ENCODE data around the gene SCAPER.

Gene SCAPER

DNA sequence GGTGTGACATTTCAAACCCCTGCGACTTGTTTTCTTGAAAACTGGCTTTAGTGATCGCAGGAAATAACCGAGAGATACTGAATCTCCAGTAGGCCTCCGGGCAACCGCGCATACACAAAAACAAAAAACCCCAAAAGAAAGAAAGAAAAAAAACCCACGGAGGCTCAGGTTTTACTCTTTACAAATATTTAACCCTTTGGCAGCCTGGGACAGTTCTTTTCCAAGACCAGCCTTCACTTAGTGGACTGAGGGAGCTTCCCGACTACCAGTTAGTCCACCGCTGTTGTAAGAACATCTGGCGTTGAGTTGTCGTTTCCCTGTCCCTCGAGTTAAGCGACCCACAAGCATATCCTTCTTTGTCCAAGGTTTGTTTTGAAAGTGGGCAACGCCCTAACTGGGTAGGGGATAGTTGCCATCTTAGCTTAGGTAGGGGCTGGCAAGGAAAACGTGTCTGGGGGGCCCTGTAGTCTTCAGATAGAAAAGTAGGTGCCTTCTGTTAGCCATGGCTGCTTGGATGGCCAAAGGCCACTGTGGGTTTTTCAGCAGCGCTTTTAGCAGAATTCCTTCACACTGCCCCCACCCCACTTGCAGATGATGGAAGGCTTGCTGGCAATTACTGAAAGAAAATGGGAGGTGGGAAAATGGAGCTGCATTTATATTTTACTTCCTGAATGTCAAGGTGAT, 561.7 kb downstream of the SCAPER start:
- peak; percentile 46 for DNase-seq
- Histone ChIP-seq H2BK120ac (ENCODE audit: low read depth, low read length) (no peak overlapping the region), H3K23ac (ENCODE audit: low read length) (no peak overlapping the region), H3K4ac (ENCODE audit: low read depth, low read length) (no peak overlapping the region), H3K18ac (ENCODE audit: low read length) (no peak overlapping the region), H3K79me1 (ENCODE audit: low read length) (no peaks in the 10 kb centered on the region), H4K8ac (ENCODE audit: low read depth, low read length) (no peak overlapping the region), H3K9ac (ENCODE audit: low read length) (no peak overlapping the region), H4K5ac (ENCODE audit: low read length) (no peak overlapping the region), H3K79me2 (ENCODE audit: control insufficient read depth, insufficient read depth, low read length) (no peaks in the 10 kb centered on the region), H3K4me3 (ENCODE audit: low read length) (no peak overlapping the region), H3K36me3 (ENCODE audit: control insufficient read depth, insufficient read depth, low read length) (no peaks in the 10 kb centered on the region), H3K4me2 (ENCODE audit: low read length) (peak overlapping the region; percentile 15), H3K4me1 (ENCODE audit: control insufficient read depth, low read depth, low read length) (peaks cover 11% of the 10 kb centered on the region), H2BK5ac (ENCODE audit: low read length) (no peak overlapping the region), H3K27ac (ENCODE audit: low read depth, low read length) (no peak overlapping the region), H2AK5ac (ENCODE audit: low read length) (no peak overlapping the region), H3K27me3 (ENCODE audit: insufficient read depth, low read length, poor library complexity) (peaks cover 61% of the 10 kb centered on the region), H2BK15ac (replicated peaks; ENCODE audit: low read depth) (no peak overlapping the region), H3K56ac (ENCODE audit: low read length) (no peak overlapping the region)
- WGBS (ENCODE audit: extremely low coverage, insufficient coverage, low lambda C conversion rate), result no CpG with 5 or more reads among the region's 16 CpGs

DNA sequence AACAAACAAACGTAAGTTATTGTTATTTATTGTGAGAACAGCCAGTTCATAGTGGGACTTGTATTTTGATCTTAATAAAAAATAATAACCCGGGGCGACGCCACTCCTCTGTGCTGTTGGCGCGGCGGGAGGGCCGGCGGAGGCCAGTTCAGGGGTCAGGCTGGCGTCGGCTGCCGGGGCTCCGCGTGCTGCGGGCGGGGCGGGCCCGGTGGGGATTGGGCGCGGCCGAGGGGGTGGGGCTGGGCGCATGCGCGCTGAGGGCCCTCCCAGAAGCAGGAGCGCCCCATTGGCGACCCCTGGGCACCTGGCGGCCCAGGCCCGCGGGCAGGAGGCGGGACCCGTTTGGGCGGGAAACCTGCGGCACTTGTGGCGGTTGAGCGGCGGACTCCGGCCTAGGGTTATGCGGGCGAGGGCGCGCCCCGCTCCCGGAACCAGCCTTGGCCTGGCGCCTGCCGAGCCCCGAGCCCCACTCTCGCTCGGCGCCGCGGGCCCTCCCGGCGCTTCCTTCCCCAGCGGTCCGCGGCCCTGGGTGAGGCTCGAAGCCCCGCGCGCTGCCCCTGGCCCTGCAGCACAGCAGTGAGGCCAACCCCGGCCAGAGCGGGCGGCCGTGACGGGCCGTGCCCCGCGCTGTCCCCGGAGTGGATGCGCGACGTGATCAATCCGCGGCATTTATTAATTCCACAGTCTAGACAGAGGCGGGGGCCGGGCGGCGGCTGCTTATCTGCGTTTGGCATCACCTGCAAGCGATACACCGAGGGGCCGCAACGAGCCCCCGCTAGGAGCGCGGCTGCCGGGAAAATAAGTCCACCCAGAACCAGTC, 562.5 kb downstream of the SCAPER start:
- Histone ChIP-seq H3K23ac (ENCODE audit: low read length) (no peak overlapping the region), H3K56ac (ENCODE audit: low read length) (no peak overlapping the region), H2BK120ac (ENCODE audit: low read depth, low read length) (no peak overlapping the region), H2BK15ac (replicated peaks; ENCODE audit: low read depth) (no peak overlapping the region), H3K18ac (ENCODE audit: low read length) (no peak overlapping the region), H3K4me3 (ENCODE audit: low read length) (no peak overlapping the region), H3K27me3 (ENCODE audit: insufficient read depth, low read length, poor library complexity) (peaks cover 64% of the 10 kb centered on the region), H3K36me3 (ENCODE audit: control insufficient read depth, insufficient read depth, low read length) (no peaks in the 10 kb centered on the region), H3K27ac (ENCODE audit: low read depth, low read length) (no peak overlapping the region), H4K5ac (ENCODE audit: low read length) (no peak overlapping the region), H2BK5ac (ENCODE audit: low read length) (no peak overlapping the region), H2AK5ac (ENCODE audit: low read length) (no peak overlapping the region), H3K4ac (ENCODE audit: low read depth, low read length) (peak overlapping the region; percentile 9), H3K9ac (ENCODE audit: low read length) (no peak overlapping the region), H3K79me2 (ENCODE audit: control insufficient read depth, insufficient read depth, low read length) (no peaks in the 10 kb centered on the region), H3K4me2 (ENCODE audit: low read length) (no peak overlapping the region), H3K79me1 (ENCODE audit: low read length) (no peaks in the 10 kb centered on the region), H4K8ac (ENCODE audit: low read depth, low read length) (no peak overlapping the region), H3K4me1 (ENCODE audit: control insufficient read depth, low read depth, low read length) (peaks cover 11% of the 10 kb centered on the region)
- WGBS (ENCODE audit: extremely low coverage, insufficient coverage, low lambda C conversion rate), result no CpG with 5 or more reads among the region's 87 CpGs
- peak; percentile 70 for DNase-seq

DNA sequence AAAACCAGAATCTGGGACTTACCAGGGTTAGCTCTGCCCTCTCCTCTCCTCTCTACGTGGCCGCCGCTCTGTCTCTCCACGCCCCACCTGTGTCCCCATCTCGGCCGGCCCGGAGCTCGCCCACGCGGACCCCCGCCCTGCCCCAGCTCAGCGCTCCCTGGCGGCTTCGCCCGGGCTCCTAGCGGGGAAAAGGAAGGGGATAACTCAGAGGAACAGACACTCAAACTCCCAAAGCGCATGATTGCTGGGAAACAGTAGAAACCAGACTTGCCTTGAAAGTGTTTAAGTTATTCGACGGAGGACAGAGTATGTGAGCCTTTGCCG, 563.1 kb downstream of the SCAPER start:
- H3K4ac ChIP-seq (ENCODE audit: low read depth, low read length), result no peak overlapping the region
- no peak overlapping the region for H4K5ac ChIP-seq (ENCODE audit: low read length)
- H3K36me3 ChIP-seq (ENCODE audit: control insufficient read depth, insufficient read depth, low read length), result no peaks in the 10 kb centered on the region
- H2BK120ac ChIP-seq (ENCODE audit: low read depth, low read length), result no peak overlapping the region
- H3K79me1 ChIP-seq (ENCODE audit: low read length), result no peaks in the 10 kb centered on the region
- no peak overlapping the region for H3K23ac ChIP-seq (ENCODE audit: low read length)
- no peak overlapping the region for H3K4me2 ChIP-seq (ENCODE audit: low read length)
- H2AK5ac ChIP-seq (ENCODE audit: low read length), result no peak overlapping the region
- no peak overlapping the region for H3K4me3 ChIP-seq (ENCODE audit: low read length)
- H3K18ac ChIP-seq (ENCODE audit: low read length), result no peak overlapping the region
- H3K27me3 ChIP-seq (ENCODE audit: insufficient read depth, low read length, poor library complexity), result peaks cover 67% of the 10 kb centered on the region
- no peaks in the 10 kb centered on the region for H3K79me2 ChIP-seq (ENCODE audit: control insufficient read depth, insufficient read depth, low read length)
- H3K4me1 ChIP-seq (ENCODE audit: control insufficient read depth, low read depth, low read length), result peaks cover 11% of the 10 kb centered on the region
- no peak overlapping the region for H3K56ac ChIP-seq (ENCODE audit: low read length)
- H2BK15ac ChIP-seq (replicated peaks; ENCODE audit: low read depth), result no peak overlapping the region
- no peak overlapping the region for H3K27ac ChIP-seq (ENCODE audit: low read depth, low read length)
- no peak overlapping the region for H4K8ac ChIP-seq (ENCODE audit: low read depth, low read length)
- H2BK5ac ChIP-seq (ENCODE audit: low read length), result no peak overlapping the region
- no CpG with 5 or more reads among the region's 20 CpGs for WGBS (ENCODE audit: extremely low coverage, insufficient coverage, low lambda C conversion rate)
- DNase-seq, result peak; percentile 40
- H3K9ac ChIP-seq (ENCODE audit: low read length), result no peak overlapping the region

DNA sequence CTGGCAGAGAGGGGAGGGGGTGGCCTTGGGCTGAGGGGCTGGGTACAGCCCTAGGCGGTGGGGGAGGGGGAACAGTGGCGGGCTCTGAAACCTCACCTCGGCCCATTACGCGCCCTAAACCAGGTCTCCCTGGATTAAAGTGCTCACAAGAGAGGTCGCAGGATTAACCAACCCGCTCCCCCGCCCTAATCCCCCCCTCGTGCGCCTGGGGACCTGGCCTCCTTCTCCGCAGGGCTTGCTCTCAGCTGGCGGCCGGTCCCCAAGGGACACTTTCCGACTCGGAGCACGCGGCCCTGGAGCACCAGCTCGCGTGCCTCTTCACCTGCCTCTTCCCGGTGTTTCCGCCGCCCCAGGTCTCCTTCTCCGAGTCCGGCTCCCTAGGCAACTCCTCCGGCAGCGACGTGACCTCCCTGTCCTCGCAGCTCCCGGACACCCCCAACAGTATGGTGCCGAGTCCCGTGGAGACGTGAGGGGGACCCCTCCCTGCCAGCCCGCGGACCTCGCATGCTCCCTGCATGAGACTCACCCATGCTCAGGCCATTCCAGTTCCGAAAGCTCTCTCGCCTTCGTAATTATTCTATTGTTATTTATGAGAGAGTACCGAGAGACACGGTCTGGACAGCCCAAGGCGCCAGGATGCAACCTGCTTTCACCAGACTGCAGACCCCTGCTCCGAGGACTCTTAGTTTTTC, 563.6 kb downstream of the SCAPER start:
- Histone ChIP-seq H3K27ac (ENCODE audit: low read depth, low read length) (no peak overlapping the region), H4K8ac (ENCODE audit: low read depth, low read length) (no peak overlapping the region)

DNA sequence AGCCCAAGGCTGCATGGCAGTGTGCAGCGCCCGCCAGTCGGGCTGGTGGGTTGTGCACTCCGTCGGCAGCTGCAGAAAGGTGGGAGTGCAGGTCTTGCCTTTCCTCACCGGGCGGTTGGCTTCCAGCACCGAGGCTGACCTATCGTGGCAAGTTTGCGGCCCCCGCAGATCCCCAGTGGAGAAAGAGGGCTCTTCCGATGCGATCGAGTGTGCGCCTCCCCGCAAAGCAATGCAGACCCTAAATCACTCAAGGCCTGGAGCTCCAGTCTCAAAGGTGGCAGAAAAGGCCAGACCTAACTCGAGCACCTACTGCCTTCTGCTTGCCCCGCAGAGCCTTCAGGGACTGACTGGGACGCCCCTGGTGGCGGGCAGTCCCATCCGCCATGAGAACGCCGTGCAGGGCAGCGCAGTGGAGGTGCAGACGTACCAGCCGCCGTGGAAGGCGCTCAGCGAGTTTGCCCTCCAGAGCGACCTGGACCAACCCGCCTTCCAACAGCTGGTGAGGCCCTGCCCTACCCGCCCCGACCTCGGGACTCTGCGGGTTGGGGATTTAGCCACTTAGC, 564.3 kb downstream of the SCAPER start:
- peak overlapping the region; percentile 44 for H3K4me2 ChIP-seq (ENCODE audit: low read length)
- no CpG with 5 or more reads among the region's 35 CpGs for WGBS (ENCODE audit: extremely low coverage, insufficient coverage, low lambda C conversion rate)
- H3K27ac ChIP-seq (ENCODE audit: low read depth, low read length), result no peak overlapping the region
- H3K9ac ChIP-seq (ENCODE audit: low read length), result peak overlapping the region; percentile 33
- H3K36me3 ChIP-seq (ENCODE audit: control insufficient read depth, insufficient read depth, low read length), result no peaks in the 10 kb centered on the region
- H2AK5ac ChIP-seq (ENCODE audit: low read length), result no peak overlapping the region
- H3K27me3 ChIP-seq (ENCODE audit: insufficient read depth, low read length, poor library complexity), result peaks cover 69% of the 10 kb centered on the region
- peak; percentile 75 for DNase-seq
- H4K8ac ChIP-seq (ENCODE audit: low read depth, low read length), result no peak overlapping the region
- no peaks in the 10 kb centered on the region for H3K79me1 ChIP-seq (ENCODE audit: low read length)
- H3K4me1 ChIP-seq (ENCODE audit: control insufficient read depth, low read depth, low read length), result peaks cover 11% of the 10 kb centered on the region
- H3K79me2 ChIP-seq (ENCODE audit: control insufficient read depth, insufficient read depth, low read length), result no peaks in the 10 kb centered on the region
- no peak overlapping the region for H4K5ac ChIP-seq (ENCODE audit: low read length)
- no peak overlapping the region for H3K4ac ChIP-seq (ENCODE audit: low read depth, low read length)
- peak overlapping the region; percentile 59 for H3K56ac ChIP-seq (ENCODE audit: low read length)
- no peak overlapping the region for H2BK120ac ChIP-seq (ENCODE audit: low read depth, low read length)
- no peak overlapping the region for H2BK15ac ChIP-seq (replicated peaks; ENCODE audit: low read depth)
- peak overlapping the region; percentile 8 for H3K18ac ChIP-seq (ENCODE audit: low read length)
- no peak overlapping the region for H3K23ac ChIP-seq (ENCODE audit: low read length)
- H3K4me3 ChIP-seq (ENCODE audit: low read length), result no peak overlapping the region
- no peak overlapping the region for H2BK5ac ChIP-seq (ENCODE audit: low read length)

More for the DNA sequence above, 563.6 kb downstream of the SCAPER start:
- H2BK5ac ChIP-seq (ENCODE audit: low read length), result no peak overlapping the region
- no peak overlapping the region for H4K5ac ChIP-seq (ENCODE audit: low read length)
- peaks cover 67% of the 10 kb centered on the region for H3K27me3 ChIP-seq (ENCODE audit: insufficient read depth, low read length, poor library complexity)
- H3K23ac ChIP-seq (ENCODE audit: low read length), result no peak overlapping the region
- H3K9ac ChIP-seq (ENCODE audit: low read length), result no peak overlapping the region
- no peak overlapping the region for H3K4ac ChIP-seq (ENCODE audit: low read depth, low read length)
- no peak overlapping the region for H3K18ac ChIP-seq (ENCODE audit: low read length)
- no peak overlapping the region for H2BK120ac ChIP-seq (ENCODE audit: low read depth, low read length)
- peak overlapping the region; percentile 6 for H3K4me2 ChIP-seq (ENCODE audit: low read length)
- H3K79me2 ChIP-seq (ENCODE audit: control insufficient read depth, insufficient read depth, low read length), result no peaks in the 10 kb centered on the region
- no CpG with 5 or more reads among the region's 42 CpGs for WGBS (ENCODE audit: extremely low coverage, insufficient coverage, low lambda C conversion rate)
- H3K79me1 ChIP-seq (ENCODE audit: low read length), result no peaks in the 10 kb centered on the region
- no peak overlapping the region for H2AK5ac ChIP-seq (ENCODE audit: low read length)
- H2BK15ac ChIP-seq (replicated peaks; ENCODE audit: low read depth), result no peak overlapping the region
- peaks cover 11% of the 10 kb centered on the region for H3K4me1 ChIP-seq (ENCODE audit: control insufficient read depth, low read depth, low read length)
- no peak overlapping the region for H3K4me3 ChIP-seq (ENCODE audit: low read length)
- DNase-seq, result peak; percentile 33
- peak overlapping the region; percentile 59 for H3K56ac ChIP-seq (ENCODE audit: low read length)
- H3K36me3 ChIP-seq (ENCODE audit: control insufficient read depth, insufficient read depth, low read length), result no peaks in the 10 kb centered on the region

All from mesendoderm (in vitro differentiated cells).